HG02981 (cell line): ENCODE data around the gene PACS2.
"Not testable (repeated sequence)": the region's sequence is repeated elsewhere in the genome, so short reads cannot be mapped to it uniquely, and the experiment has no call there.

Source experiments
- ATAC-seq: cut with Tn5 transposase; IDR thresholded peaks from one replicate; pipeline ENCODE4 v1.9.1; 2021; ENCODE audit warnings: mild to moderate bottlenecking, moderate library complexity; ENCODE audit not compliant: unreplicated experiment

The PACS2 gene

DNA sequence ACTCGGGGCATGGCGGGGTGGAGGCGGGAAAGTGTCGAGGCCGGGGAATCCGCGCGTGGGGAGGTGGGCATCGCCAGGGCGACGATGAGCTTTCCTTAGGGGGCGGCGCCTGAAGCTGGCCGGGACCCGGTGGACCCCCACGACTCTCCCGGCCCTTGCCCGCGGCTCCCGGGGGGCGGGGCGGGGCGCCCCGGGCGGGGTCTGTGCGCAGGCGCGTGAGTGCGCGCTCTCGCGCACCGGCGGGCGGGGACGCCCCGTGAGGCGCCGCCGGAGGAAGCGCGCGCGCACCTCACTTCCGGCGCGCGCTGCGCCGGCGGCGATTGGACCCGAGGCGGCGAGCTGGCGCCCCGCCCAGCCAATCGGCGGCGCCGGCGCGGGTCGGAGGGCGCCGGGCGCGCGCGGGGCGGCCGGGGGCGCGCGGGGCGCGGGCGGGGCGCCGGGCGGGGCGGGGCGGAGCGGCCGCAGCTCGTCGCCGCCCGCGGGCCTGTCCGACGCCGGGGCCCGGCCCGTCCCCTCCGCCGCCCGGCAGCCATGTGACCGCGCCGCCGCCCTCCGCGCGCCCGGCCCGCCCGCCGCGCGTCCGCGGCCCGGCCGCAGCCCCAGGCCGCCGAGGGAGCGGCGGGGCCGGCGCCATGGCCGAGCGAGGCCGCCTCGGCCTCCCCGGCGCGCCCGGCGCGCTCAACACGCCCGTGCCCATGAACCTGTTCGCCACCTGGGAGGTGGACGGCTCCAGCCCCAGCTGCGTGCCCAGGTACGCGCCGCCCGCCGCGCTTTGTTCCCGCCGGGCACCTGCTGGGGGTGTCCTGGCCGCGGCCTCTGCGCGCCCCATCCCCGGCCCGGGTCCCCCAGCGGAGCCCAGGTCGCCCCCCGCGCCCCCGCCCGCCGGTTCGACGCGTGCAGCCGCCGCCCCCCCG lies at the start of gene PACS2:
PACS2 (plus strand) TSS at position 462 of the 914 bp plus-strand sequence; CDS start at position 633, 171 bp downstream.
- ATAC-seq, result peak; percentile 68

- ATAC-seq, result no peak
These were observed 46.6 kb upstream of the PACS2 start for GRCh38 chr14:105267820-105268548.

- ATAC-seq, result no peak
These were observed 45.7 kb upstream of the PACS2 start for GRCh38 chr14:105268736-105269354.

DNA sequence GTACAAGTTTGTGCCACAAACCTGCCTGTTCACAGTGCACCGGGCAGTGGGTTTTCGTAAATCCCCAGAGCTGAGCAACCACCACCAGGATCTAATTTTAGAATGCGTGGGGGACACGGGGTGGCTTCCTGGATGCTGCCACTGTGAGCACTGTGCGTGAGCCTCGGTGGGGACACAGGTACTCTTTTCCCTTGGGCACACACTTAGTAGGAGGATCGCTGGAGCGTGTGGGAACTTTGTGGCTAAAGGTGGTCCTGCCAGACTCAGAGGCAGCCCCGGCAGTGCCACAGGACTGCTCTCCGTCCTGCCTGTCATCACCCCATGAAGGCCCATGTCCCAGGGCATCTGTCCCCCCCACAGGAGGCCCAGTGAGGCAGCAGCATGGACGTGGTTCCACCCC lies 45.1 kb upstream of the PACS2 start:
- no peak for ATAC-seq

- no peak for ATAC-seq
These were observed 43.2 kb upstream of the PACS2 start for GRCh38 chr14:105271224-105271890.

- ATAC-seq, result no peak
These were observed 41.9 kb upstream of the PACS2 start for GRCh38 chr14:105272623-105273022.

- no peak for ATAC-seq
These were observed 41.5 kb upstream of the PACS2 start for GRCh38 chr14:105273062-105273461.

GRCh38 chr14:105274637-105275036 lies 39.9 kb upstream of the PACS2 start:
- no peak for ATAC-seq

DNA sequence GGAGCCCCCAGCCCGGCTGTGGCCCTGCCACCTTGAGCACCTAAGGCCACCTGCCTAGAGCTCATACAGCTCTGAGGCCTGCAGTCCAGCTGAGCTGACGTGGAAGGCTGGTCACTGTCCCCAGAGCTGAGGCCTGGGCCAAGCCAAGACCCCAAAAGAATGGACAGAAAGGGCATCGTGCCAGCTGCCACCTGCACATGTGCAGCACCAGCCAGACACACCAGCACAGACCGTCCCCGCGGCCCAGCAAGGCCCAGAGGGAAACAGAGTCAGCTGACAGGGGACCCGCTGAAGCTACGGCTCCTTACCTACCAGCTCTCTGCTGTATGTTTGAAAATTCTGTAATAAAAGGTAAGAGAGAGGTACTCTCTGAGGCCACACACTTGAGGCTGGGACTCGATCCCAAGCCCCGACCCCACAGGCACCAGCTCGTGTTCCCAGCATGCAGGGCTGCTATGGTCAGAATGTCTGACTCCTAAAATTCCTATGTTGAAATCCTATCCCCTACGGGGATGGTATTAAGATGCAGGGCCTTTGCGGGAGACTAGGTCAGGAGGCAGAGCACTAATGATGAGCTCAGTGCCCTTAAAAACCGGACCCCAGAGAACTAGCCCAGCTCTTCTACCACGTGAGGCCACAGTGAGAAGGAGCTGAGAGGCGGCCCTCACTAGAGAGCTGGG lies 39.1 kb upstream of the PACS2 start:
- ATAC-seq, result no peak

DNA sequence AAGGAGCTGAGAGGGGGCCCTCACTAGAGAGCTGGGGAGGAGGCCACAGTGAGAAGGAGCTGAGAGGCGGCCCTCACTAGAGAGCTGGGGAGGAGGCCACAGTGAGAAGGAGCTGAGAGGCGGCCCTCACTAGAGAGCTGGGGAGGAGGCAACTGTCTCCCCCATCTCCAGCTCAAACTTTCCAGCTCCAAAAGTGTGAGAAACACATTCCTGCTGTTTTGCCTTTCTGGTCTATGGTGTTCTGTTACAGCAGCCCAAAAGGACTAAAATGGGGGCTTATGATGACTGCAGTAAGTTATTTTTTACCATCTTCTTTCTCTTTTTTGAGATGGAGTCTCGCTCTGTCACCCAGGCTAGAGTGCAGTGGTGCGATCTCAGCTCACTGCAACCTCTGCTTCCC lies 37.1 kb upstream of the PACS2 start:
- ATAC-seq, result not testable (repeated sequence)

- ATAC-seq, result no peak
These were observed 34.7 kb upstream of the PACS2 start for GRCh38 chr14:105279642-105280361.

DNA sequence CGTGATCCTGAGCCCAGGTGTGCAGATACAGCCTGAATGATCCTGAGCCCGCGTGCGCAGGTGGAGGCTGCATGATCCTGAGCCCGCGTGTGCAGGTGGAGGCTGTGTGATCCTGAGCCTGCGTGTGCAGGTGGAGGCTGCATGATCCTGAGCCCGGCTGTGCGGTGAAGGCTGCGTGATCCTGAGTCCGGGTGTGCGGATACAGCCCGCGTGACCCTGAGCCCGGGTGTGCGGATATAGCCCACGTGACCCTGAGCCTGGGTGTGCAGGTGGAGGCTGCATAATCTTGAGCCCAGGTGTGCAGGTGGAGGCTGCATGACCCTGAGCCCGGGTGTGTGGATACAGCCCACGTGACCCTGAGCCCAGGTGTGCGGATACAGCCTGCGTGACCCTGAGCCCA lies 34.0 kb upstream of the PACS2 start:
- ATAC-seq, result no peak

GRCh38 chr14:105281371-105282097 lies 33.0 kb upstream of the PACS2 start:
- no peak for ATAC-seq

- ATAC-seq, result no peak
These were observed 32.3 kb upstream of the PACS2 start for GRCh38 chr14:105282098-105282725.

DNA sequence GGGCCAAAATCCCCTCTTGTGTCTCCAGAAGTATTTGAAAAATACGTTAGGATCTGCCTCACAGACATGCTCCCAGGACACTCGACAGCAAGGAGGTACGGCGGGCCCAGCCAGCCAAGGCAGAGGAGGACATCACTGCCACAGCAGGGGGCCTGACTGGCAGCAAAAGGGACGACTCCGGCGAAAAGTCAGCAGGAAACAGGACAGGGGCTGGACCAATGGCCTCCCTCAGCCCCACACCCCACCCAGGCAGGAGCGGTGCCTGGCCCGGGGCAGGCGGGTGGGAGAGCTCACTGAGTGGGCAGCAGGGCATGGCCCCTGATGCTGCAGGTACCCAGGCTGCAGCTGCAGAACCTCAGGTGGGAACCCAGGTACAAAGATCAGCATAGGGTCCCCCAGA lies 31.5 kb upstream of the PACS2 start:
- ATAC-seq, result no peak

GRCh38 chr14:105283899-105284298 lies 30.6 kb upstream of the PACS2 start:
- no peak for ATAC-seq

- no peak for ATAC-seq
These were observed 29.4 kb upstream of the PACS2 start for GRCh38 chr14:105285174-105285573.

DNA sequence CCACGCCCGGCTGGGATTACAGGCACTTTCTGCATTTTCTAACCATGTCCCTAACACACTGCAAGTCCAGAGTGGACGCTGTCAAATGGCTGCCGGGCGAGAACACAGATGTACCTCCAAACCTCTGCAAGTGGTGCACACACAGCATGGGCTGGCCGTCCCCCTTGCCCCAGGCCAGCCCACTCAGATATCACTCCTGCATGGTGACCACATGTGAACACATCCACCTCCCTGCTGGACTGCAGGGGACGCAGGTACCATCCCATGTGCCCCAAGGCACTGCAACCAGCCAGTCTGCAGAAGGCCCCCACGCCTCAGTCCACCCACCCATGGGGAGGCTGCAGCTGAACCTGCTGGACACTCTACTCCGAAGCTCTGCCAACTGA lies 27.8 kb upstream of the PACS2 start:
- no peak for ATAC-seq
